Epithelial cell of proximal tubule (primary cell): Measurements from ENCODE around the gene RASSF9. TPM values are rescaled to one million over a fixed set of nuclear protein-coding genes. Genes with fewer than 3 reads are reported as not detected.

Source experiments
- DNase-seq: peaks from one replicate; pipeline ENCODE4 v3.0.0-alpha.2; 2011; ENCODE audit warnings: low read depth
- H3K4me3 ChIP-seq: 2 replicates; pipeline ENCODE4 v1.5.1; 2011; ENCODE audit warnings: low read depth, mild to moderate bottlenecking, low read length
- CTCF ChIP-seq: conservative IDR thresholded peaks from 2 replicates; pipeline ENCODE4 v1.5.1; 2012; ENCODE audit warnings: low read depth, mild to moderate bottlenecking, low read length
- total RNA-seq: library from RNA; depleted of rRNA; stranded (reverse); fragments of >200 nt; gene quantifications from 2 replicates; pipeline ENCODE4 v1.2.3, GENCODE V29; 2015

Gene RASSF9
- total RNA-seq, 1 donor from 2014 or later = 1.8 TPM

GRCh38 chr12:85834378-85834777 is 1.8 kb downstream of the RASSF9 start:
- peak overlapping the region; percentile 73 for H3K4me3 ChIP-seq
- no peak for TF ChIP-seq CTCF
- no peak for DNase-seq

- no peak for DNase-seq
- no peak overlapping the region for H3K4me3 ChIP-seq
- no peak for TF ChIP-seq CTCF
Measured at GRCh38 chr12:85833579-85833978, 2.6 kb downstream of the RASSF9 start.

- no peak for TF ChIP-seq CTCF
- H3K4me3 ChIP-seq = no peak overlapping the region
- no peak for DNase-seq
Measured at GRCh38 chr12:85831327-85831990, 4.8 kb downstream of the RASSF9 start.

- TF ChIP-seq CTCF = no peak
- DNase-seq = no peak
- H3K4me3 ChIP-seq = no peak overlapping the region
Measured at GRCh38 chr12:85829391-85829790, 6.8 kb downstream of the RASSF9 start.

GRCh38 chr12:85828576-85828975 is 7.6 kb downstream of the RASSF9 start:
- no peak overlapping the region for H3K4me3 ChIP-seq
- DNase-seq = no peak
- no peak for TF ChIP-seq CTCF

- H3K4me3 ChIP-seq = no peak overlapping the region
- peak; percentile 88 for DNase-seq
- TF ChIP-seq CTCF = no peak
Measured at GRCh38 chr12:85825746-85826145, 10.5 kb downstream of the RASSF9 start.
